GM19467 (cell line): ENCODE data around the gene ACBD4.
A peak's percentile ranks its signal among the peaks of the same experiment; 100 is the strongest.

Source experiments
- ATAC-seq: cut with Tn5 transposase; IDR thresholded peaks from one replicate; pipeline ENCODE4 v1.9.1; 2021; ENCODE audit warnings: mild to moderate bottlenecking, moderate library complexity; ENCODE audit not compliant: unreplicated experiment

Gene ACBD4

GRCh38 chr17:45149669-45150664 is 14.5 kb downstream of the ACBD4 start:
- ATAC-seq, result no peak

GRCh38 chr17:45150911-45151809 is 15.7 kb downstream of the ACBD4 start:
- no peak for ATAC-seq

GRCh38 chr17:45155029-45155428 is 19.5 kb downstream of the ACBD4 start:
- ATAC-seq, result no peak

- ATAC-seq, result no peak
Observed at GRCh38 chr17:45155483-45155882, 20.0 kb downstream of the ACBD4 start.

GRCh38 chr17:45156242-45156641 is 20.8 kb downstream of the ACBD4 start:
- no peak for ATAC-seq

GRCh38 chr17:45160447-45161287 is 25.2 kb downstream of the ACBD4 start:
- peak; percentile 13 for ATAC-seq

GRCh38 chr17:45161288-45162024 is 26.0 kb downstream of the ACBD4 start, which contains the start of gene HEXIM2:
Gene HEXIM2, plus strand, starts transcription at chr17:45161875. Its CDS starts 919 bp downstream, at chr17:45162794.
- peak; percentile 78 for ATAC-seq

- ATAC-seq, result no peak
Observed at GRCh38 chr17:45162025-45162687, 26.7 kb downstream of the ACBD4 start.

GRCh38 chr17:45164734-45165269 is 29.3 kb downstream of the ACBD4 start:
- no peak for ATAC-seq

GRCh38 chr17:45168991-45169752 is 33.7 kb downstream of the ACBD4 start:
- ATAC-seq, result no peak

- ATAC-seq, result no peak
Observed at GRCh38 chr17:45170280-45170930, 34.9 kb downstream of the ACBD4 start.

- no peak for ATAC-seq
Observed at GRCh38 chr17:45170931-45171337, 35.4 kb downstream of the ACBD4 start.

GRCh38 chr17:45171338-45172231 is 36.1 kb downstream of the ACBD4 start:
- no peak for ATAC-seq

GRCh38 chr17:45172232-45172540 is 36.7 kb downstream of the ACBD4 start:
- no peak for ATAC-seq

- no peak for ATAC-seq
Observed at GRCh38 chr17:45172541-45173286, 37.2 kb downstream of the ACBD4 start.

- no peak for ATAC-seq
Observed at GRCh38 chr17:45175759-45176115, 40.2 kb downstream of the ACBD4 start.
